ENCODE measurements around the gene MRPS22. TPM values are rescaled to one million over a fixed set of nuclear protein-coding genes. Genes with fewer than 3 reads are reported as not detected.
A peak's percentile ranks its signal among the peaks of the same experiment; 100 is the strongest.

Gene MRPS22
- total RNA-seq, 1 donor from 2014 or later = 29.9 TPM

DNA sequence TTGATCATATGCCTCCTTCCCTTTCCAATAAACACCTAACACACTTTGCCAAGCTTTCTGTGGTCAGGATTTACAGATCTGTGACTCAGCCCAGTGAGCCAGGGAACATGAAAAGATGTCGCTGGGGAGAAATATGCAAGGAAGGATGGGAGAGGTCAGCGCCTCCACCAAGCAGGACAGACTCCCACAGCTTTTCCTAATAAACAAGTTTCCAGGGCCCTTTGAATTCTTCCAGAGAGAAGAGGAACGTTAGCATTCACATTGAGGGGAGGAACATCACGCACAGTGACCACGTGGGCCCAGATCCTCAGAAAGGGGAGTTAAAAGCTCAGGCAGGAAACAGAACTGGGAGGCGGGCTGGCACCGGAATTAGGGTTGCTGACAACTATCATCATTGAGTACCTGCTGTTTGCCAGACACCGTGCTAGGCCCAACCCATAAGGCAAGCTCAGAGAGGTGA is 33.3 kb upstream of the MRPS22 start:
- ATAC-seq (no peak), DNase-seq (ENCODE audit: low spot score) (no peak)

- ATAC-seq (no peak), DNase-seq (ENCODE audit: low spot score) (no peak)
These were observed 32.3 kb upstream of the MRPS22 start for GRCh38 chr3:139311557-139311956.

DNA sequence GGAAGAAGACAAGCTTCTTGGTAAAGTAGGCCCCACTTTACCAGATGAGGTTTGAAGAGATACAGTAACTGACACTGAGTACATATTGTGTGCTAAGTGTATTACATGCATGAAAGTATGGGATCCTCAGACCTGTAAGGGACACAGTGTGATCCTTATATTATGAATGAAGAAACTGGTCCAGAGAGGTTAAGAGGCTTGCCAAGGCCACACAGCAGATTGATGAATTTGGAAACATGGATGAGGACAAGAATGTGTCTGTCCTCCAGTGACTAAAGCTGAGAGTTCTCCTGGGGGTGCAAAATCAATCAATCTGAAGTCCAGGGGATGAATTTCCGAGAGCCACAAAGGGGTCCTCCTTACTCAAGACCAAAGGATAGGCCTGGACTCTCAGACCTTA is 31.4 kb upstream of the MRPS22 start:
- DNase-seq (ENCODE audit: low spot score) (no peak), ATAC-seq (no peak)

- DNase-seq (ENCODE audit: low spot score) (no peak), ATAC-seq (no peak)
These were observed 30.9 kb upstream of the MRPS22 start for GRCh38 chr3:139312959-139313358.

DNA sequence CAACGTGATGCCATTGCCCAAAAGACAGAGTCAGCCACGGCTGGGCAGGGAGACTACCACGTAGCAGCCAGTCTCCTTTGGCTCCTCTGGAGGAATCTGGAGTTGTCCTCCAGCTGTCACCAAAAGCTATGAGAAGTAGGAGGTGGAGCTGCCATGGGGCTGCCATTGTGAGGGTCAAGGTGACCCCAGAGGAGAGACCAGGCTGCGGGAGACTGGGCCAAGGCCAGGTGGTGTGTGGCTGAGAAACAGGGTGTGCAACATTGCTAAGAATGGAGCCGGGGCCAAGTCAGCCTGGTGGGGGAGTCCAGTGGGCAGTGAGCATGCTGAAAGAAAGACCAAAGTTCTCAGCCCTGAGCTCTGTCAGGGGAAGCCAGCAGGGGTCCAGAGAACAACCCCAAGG is 29.9 kb upstream of the MRPS22 start:
- ATAC-seq (no peak), DNase-seq (ENCODE audit: low spot score) (no peak)

GRCh38 chr3:139317215-139317614 is 26.6 kb upstream of the MRPS22 start:
- ATAC-seq (no peak), DNase-seq (ENCODE audit: low spot score) (no peak)

DNA sequence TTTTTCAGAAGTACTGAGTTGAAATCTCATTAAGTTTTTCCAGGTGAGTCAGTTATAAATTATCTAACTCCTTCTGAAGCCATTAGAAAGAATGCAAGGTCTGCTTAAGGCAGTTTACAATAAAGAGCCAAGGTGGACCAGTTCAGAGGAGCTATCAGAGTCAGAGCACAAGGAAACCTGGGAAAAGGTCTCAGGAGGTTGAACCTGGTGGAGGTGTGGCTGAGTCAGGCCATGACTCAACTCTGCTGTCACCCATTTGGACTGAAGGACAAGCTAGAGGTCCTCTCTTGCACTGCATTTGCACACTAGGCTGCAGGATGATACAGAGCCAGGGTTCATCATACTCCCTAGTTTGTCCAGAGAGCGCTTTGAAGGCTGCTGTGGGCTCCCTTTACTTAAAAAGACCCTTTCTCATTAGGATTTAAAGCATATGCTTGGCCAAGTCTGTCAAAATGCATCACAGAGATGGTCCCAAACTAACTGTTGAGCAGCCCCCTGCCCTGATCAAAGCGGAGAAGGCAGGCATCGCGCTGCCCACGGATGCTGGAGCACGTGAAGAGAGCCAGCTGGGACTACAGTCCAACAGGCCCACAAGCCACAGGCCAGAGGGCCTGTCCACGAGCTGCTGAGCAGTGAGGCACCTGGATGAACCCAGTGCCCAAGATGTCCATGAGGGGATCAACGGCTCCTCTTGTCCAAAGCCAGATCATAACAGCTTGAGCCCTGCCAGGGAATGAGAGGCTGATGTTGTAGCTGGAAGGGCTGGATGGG is 26.0 kb upstream of the MRPS22 start:
- no peak for ATAC-seq

DNA sequence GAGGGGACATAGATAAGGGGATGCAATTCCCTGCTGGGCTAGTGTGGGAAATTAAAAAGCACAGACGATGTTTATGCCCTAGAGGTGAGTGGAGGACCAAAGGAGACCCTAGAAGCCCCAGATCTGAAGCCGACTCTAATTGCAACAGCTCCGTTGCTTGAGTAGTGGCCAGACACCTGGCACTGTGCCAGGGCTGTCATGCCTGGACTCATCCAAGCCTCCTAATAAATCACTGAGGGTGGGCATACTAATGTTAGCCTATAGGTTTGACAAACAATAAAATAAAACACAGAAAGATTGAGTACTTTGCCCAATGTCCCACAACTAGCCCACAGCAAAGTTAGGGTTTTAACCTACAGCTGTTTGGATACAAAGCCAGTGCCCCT is 25.4 kb upstream of the MRPS22 start:
- ATAC-seq = no peak
- DNase-seq (ENCODE audit: low spot score) = no peak

More for the DNA sequence above, 26.0 kb upstream of the MRPS22 start:
- DNase-seq (ENCODE audit: low spot score) = no peak

DNA sequence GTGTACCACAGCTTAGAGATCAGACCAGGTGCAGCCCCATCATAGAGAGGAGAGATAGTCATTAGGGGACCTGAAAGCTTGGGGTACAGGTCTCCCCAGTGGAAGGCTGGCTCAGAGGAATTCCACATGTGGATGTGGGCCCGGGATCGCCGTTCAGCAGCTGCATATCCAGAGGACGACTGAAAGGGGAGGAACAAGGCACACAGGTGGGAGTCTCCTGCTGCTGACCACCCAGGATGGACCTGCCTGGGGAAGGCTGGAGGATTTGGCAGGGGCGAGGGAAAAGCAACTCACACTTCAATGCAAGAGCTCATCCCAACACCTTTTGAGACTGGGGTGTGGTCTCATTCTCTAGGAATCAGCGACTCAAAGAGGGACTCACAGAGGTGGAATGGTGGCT is 25.0 kb upstream of the MRPS22 start:
- ATAC-seq (no peak), DNase-seq (ENCODE audit: low spot score) (no peak)

DNA sequence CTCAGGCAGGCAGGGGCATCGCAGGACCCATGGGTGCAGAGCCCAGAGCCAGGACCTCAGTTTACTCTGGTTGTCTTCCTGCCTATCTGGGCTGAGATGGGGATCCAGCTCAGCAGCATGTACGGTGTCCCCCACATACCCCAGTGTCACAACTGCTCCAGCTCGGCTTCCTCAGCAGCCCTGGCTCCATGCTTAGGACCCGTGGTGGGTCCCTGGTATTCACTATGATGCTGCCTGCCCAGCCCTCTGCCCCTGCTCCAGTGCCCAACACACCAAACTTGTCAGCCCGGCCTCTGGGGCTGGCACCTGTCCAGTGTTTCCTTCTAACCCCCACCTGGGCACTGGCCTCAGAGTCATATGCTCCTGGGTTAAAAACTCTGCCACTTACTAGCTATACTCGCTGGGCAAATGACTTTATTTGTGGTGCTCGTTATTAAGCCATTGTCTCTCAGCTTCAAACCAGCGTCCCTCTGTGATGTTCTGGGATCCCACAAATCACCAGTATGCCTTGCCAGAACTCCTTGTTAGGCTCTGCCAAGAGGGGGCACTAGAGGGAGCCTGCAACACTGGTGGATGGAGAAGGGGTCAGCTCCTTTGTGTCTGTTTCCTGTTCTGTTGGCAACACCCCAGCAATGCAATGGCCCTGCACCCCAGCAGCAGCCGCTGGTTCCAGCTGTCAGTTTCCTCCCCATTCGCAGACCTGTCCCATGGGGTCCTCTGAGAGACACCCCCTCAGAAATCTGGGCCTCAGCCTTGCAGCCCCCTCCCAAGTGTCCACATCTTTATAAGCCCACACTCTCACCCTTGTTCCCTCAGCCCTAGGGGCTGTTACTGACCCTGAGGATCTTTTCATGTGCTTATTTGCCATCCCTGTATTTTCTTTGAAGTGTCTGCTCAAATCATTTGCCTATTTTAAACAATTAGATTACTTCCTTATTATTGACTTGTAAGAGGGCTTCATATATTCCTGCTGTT is 24.1 kb upstream of the MRPS22 start:
- no peak for ATAC-seq

DNA sequence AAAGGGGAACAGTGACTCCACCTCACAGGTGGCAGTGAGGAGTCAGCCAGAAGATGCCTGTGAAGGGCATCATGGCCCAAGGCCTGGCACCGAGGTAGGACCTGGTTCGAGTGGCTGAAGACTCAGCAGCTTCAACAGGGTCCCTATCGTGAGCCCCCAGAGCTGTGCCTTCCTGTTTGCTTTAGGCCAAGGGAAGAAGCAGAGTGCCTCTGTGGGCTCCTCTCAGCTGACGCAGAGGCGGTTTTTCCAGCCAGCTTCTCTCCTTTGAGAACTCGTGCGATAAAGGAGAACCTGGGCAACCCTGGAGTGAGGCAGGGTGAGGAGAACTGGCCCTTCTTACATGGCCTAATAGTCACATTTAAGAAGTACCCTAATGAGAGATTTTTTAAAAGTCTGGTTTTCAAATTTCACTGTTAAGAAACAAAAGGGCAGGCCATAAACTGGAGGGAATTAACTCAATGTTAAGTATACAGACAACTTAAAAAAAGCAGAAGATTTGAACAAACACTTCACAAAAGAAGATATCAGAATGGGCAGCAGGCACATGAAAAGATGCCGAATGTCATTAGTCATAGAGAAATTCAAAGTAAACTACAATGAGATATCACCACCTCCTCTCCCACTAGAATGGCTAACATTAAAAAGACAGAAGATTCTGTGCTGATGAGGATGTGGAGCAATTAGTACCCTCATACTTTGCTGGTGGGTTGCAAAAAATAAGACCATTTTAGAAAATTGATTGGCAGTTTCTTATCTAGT is 23.1 kb upstream of the MRPS22 start:
- no peak for DNase-seq (ENCODE audit: low spot score)
- no peak for ATAC-seq

More for the DNA sequence above, 24.1 kb upstream of the MRPS22 start:
- no peak for DNase-seq (ENCODE audit: low spot score)

GRCh38 chr3:139322346-139322745 is 21.5 kb upstream of the MRPS22 start:
- ATAC-seq = no peak
- DNase-seq (ENCODE audit: low spot score) = no peak

GRCh38 chr3:139323146-139323545 is 20.7 kb upstream of the MRPS22 start:
- ATAC-seq (no peak), DNase-seq (ENCODE audit: low spot score) (no peak)

DNA sequence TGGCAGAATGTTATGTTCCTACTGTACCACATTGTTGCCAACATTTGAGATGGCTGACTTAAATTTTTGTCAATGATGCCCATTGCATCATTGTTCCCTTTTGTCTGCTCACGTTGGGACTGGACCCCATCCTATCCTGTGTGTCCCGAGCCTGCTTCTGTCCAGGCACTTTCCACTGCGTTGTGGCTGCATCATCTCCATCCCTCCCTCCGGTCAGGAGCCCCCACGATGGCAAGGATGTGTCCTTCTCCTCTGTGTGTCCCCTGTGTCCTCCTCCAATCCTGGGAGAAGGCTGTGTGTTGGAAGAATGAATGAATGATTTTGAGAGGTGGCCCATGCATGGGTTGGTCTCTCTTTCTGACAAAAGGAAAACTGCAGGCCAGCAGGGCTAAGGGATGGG is 19.4 kb upstream of the MRPS22 start:
- DNase-seq (ENCODE audit: low spot score) (no peak), ATAC-seq (no peak)

DNA sequence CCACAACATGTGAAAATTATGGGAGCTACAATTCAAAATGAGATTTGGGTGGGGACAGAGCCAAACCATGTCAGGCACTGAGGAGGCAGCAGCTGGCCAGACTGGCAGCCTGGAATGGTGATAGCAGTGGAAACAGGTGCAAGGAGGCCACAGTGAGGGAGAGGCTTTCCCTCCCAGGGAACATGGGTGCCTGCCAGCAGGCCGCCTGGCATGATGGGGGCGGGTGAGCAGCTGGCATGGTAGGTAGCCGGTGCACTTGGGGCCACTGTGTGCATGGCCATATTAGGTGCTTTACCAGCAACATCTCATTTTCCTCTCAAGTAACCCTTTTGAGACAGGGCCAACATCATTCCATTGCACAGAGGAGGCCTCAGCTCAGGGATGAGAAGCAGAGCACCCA is 18.3 kb upstream of the MRPS22 start:
- DNase-seq (ENCODE audit: low spot score) = peak; percentile 22
- no peak for ATAC-seq

DNA sequence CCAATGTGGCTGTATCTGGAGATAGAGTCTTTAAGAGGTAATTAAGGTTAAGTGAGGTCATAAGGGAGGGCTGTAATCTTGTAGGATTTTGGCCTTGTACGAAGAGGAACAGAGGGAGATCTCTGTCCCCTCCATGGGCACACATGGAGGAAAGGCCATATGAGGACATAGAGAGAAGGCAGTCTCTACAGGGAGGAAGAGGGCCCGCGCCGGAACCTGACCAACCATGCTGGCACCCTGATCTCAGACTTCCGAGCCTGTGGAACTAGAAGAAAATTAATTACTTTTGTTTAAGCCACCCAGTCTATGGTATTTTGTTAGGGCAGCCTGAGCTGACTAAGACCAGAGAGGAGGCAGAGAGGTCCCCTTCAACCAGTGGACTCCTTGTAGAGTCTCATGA is 17.7 kb upstream of the MRPS22 start:
- DNase-seq (ENCODE audit: low spot score) = no peak
- no peak for ATAC-seq

GRCh38 chr3:139326707-139327106 is 17.1 kb upstream of the MRPS22 start:
- peak; percentile 16 for DNase-seq (ENCODE audit: low spot score)
- ATAC-seq = no peak

- ATAC-seq (no peak), DNase-seq (ENCODE audit: low spot score) (no peak)
These were observed 16.6 kb upstream of the MRPS22 start for GRCh38 chr3:139327231-139327630.

DNA sequence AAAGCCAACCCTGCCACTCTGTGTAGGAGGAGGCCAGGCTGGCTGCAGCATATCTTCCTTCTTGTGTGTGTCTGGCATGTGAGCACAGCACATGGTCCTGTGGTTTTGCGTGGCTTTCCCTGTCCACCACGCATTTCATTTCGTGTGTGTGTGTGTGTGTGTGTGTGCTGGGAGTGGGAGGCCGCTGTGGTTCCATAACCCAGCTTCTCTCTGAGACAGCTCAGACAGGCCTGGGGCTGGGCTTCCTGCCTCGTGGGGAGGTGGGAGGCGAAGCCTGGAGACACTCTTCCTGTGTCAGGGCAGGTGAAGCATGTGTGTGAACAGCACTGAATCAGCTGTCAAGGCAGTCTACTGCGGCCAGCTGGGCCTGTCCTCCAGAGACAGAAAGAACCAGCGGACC is 16.0 kb upstream of the MRPS22 start:
- peak; percentile 32 for DNase-seq (ENCODE audit: low spot score)
- ATAC-seq = no peak

DNA sequence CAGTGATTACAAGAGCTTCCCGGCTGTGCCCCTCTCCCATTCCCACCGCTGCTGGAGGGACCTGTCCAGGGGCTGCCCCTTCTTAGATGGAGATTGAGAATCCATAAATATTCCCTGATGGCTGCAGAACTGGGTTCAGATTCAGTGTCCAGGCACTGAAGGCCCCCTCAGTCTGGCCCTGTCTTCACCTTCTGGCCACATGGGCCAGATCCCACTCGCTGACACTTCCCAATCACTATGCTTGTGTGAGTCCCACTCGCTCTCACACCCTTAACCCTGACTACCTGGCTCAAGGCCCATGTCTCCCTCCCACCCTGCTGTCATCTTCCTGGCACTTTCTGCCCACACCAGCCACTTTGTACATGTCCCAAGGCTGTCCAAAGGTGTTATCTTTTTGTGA is 15.5 kb upstream of the MRPS22 start:
- peak; percentile 28 for DNase-seq (ENCODE audit: low spot score)
- no peak for ATAC-seq

DNA sequence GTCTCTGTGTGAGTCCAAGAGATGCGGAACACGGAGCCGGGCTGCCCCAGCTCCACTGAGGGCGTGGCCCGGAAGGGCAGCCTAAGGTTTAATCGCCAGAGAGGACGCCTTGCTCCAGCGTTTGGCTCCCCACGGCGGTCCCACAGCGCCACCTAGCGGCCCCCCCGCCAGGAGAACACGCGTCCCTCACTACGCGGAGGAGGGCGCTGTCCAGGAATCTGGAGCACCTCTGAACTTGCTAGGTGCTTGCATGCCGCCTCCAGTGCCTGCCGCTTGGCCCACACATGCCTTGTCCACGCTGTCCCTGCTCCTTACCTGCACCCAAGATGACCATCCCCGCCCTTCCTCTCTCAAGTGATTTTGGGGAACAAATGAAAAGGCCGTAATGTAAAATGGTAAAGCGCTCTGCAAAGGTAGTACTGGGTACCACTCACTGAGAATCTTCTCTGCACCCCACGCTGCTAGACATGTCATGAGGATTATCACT is 14.4 kb upstream of the MRPS22 start:
- peak; percentile 88 for DNase-seq (ENCODE audit: low spot score)

More for the DNA sequence above, 14.4 kb upstream of the MRPS22 start:
- ATAC-seq = peak; percentile 100
